NCI-H2227 (cell line): ENCODE results near the gene DNAJC30.
A peak's percentile ranks its signal among the peaks of the same experiment; 100 is the strongest.
"Not testable (repeated sequence)": the region's sequence is repeated elsewhere in the genome, so short reads cannot be mapped to it uniquely, and the experiment has no call there.

Experiments
- DNase-seq: peaks from one replicate; lab custom pipeline; 2025; ENCODE audit not compliant: unreplicated experiment; lab: John Stamatoyannopoulos, UW

The DNAJC30 gene

DNA sequence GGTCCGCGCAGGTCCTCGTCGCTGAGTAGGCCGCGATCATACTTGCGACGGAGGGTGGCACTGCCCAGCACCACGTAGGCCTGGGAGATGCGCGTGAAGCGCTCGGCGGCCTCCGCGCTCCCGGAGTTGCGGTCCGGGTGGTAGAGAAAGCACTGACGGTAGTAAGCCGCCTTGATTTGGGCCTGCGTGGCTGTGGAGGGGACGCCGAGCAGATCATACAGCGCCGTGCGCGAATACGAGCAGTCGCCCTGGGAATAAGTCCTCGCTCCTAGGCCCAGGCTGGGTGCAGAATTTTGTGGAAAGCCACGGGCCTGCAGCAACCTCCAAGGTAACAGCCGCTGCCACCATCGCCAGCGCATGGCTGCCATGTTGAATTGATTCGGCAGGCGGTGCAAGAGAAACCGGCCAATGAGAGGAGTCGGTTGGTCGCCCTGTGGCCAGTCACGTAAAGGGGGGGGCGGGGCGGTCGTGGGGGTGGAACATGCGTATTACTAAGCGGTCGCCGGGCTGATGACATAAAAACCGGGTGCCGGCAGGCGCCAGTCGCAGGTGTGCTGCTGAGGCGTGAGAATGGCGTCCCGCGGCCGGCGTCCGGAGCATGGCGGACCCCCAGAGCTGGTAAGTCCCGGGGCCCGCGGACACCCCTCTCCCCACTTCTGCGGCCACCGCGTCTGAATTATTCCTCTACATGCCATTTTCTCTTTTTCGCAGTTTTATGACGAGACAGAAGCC lies at the start of gene DNAJC30, which contains the start of gene BUD23:
Gene DNAJC30, minus strand, starts transcription at position 398 of the 732 bp plus-strand sequence. Its CDS starts 30 bp downstream, at position 368.
Gene BUD23, plus strand, starts transcription at position 542 of the 732 bp plus-strand sequence. Its CDS starts 29 bp downstream, at position 571.
- DNase-seq, result peak; percentile 95

GRCh38 chr7:73732397-73732796 lies 49.1 kb upstream of the DNAJC30 start:
- DNase-seq, result no peak

DNA sequence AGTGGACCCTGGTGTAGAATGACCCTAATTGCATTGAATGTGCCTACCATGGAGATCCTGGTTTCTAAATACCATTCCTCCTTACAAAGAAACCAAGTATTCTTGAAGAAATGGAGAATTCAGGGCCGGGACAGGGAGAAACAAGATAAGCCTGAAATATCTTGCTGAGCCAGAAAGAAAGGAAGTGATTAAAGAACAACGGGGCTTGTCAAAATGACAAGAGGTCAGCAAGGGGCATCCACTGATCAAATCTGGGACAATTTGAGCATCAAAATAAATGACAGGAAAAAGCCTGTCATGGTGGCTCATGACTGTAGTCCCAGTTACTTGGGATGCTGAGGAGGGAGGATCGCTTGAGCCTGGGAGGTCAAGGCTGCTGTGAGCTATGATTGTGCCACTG lies 47.2 kb upstream of the DNAJC30 start:
- no peak for DNase-seq

GRCh38 chr7:73728551-73728950 lies 45.3 kb upstream of the DNAJC30 start:
- DNase-seq, result no peak

DNA sequence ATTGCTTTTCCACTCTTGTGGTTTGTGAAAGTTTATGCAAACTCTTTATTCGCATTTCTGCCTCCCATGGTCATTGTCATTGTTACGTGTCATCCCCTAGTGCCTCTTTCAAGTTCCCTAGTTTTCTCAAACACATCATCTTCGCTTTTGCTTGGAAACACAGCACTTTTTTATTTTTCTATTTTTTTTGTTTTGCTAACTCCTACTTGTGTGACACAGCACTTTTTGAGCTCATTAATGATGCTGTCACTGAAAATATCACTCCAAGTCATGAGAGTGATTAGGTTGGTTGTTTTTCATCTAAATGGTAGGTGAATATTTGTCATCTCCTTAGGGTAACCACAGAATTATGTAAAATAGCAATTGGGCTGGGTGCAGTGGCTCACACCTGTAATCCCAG lies 44.7 kb upstream of the DNAJC30 start:
- DNase-seq, result no peak

GRCh38 chr7:73726083-73726466 lies 42.8 kb upstream of the DNAJC30 start:
- DNase-seq, result no peak

DNA sequence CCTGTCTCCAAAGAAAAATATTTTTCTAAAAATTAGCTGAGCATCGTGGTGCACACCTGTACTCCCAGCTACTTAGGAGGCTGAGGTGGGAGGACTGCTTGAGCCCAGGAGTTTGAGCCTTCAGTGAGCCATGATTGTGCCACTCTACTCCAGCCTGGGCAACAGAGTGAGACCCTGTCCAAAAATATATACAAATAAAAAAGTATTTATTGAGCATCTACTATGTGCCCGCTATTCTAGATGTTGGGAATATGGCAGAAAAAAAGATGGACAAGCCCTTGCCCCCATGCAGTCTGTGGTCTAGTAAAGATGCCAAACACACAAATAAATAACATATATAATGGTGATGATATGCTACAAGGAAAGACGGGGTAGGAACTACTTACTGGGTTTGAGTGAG lies 40.6 kb upstream of the DNAJC30 start:
- DNase-seq, result no peak

- no peak for DNase-seq
Measured at GRCh38 chr7:73722785-73723184, 39.5 kb upstream of the DNAJC30 start.

GRCh38 chr7:73722182-73722581 lies 38.9 kb upstream of the DNAJC30 start:
- DNase-seq, result not testable (repeated sequence)

DNA sequence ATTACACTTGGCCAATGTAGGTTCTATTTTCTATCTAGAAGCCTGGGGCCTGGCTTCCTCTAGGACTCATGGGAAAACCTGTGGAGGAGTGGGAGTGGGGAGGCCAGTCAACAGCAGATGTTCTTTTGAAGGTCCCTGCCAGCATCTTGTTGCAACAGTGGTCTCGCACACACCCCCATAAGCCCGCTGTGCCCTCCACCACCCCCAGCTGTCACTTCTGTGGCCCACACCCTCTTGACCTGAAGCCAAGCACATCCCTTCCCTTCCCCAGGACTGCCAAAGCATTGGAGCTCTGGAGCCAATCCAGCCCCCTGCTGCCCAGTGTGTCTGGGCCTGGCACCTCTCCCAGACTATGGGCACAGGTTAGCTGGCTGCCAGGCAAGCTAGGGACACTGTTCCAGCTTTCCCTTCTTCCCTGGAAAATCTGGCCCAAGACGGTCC lies 38.1 kb upstream of the DNAJC30 start:
- DNase-seq, result no peak

DNA sequence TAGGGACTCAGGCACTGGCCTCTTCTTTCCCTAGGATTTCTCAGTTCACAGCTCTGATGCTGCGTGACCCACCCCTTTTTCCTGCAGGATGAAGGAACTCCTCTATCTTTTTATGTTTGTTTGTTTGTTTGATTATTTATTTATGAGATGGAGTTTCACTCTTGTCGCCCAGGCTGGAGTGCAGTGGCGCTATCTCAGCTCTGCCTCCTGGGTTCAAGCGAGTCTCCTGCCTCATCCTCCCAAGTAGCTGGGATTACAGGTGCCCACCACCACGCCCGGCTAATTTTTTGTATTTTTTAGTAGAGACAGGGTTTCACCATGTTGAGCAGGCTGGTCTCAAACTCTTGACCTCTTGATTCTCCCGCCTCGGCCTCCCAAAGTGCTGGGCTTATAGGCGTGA lies 37.2 kb upstream of the DNAJC30 start:
- DNase-seq, result not testable (repeated sequence)

GRCh38 chr7:73719806-73720169 lies 36.5 kb upstream of the DNAJC30 start:
- DNase-seq, result no peak

DNA sequence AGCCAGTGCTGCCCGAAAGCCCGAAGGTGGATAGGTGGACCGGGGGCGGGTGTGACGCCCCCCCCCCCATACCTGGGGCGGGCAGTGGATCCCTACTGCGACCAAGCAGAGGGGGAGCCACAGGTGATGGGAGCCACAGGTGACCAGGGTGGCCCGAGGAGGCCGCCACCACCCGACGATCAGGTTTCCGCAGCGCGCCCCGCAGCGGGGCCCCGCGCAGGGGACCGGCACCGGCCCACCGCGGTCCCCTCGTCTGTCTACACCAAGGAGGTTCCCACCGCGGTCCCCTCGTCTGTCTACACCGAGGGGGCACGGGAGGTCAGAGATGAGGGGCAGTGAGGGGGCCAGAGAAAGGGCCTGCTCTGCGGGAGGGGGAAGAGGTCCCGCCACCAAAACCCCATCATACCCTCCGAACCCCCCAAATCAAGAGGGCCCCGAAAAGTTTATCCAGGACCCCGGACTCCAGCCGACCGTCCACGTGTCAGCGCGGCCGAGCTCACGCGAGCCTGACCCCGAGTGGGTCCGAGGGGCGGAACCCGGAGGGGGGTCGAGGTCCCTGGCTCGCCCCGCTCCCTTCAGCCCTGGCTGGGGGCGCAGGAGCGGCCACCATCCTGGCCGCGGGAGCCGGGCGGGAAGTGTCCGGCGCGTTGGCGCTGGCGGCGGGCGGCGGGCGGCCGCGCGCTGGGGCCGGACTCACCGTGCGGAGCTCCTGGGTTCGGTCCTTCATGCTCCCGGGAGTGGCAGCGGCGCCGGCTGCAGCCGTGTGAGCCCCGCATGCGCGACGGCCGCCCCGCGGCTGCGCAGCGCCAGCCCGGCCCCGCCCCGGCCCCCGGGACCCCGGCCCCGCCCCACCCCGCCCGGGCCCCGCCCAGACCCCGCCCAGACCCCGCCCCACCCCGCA lies 35.9 kb upstream of the DNAJC30 start, which contains the start of gene STX1A:
Gene STX1A, minus strand, starts transcription at position 765 of the 901 bp plus-strand sequence. Its CDS starts 38 bp downstream, at position 727.
- DNase-seq, result peak; percentile 83

DNA sequence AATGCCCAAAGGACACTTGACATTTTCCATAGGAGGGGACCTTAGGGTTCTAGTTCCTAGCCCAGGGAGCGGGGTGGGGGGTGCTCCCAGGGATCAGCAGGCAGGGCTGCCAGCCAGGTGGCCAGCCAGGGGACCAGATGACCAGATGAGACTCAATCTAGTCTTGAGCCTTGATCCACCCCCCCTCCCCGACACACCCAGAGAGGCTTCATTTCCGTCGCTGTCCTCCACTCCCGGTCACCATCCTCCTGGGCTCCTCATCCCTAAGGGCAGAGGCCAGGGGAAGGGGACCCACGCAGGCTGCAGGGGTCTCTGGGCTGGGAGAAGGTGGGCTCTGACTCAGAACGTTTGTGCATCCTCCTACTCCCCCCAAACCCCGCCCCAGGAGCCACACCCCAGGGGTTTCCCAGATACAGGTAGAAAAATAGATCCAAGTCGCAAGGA lies 35.2 kb upstream of the DNAJC30 start:
- DNase-seq, result no peak

DNA sequence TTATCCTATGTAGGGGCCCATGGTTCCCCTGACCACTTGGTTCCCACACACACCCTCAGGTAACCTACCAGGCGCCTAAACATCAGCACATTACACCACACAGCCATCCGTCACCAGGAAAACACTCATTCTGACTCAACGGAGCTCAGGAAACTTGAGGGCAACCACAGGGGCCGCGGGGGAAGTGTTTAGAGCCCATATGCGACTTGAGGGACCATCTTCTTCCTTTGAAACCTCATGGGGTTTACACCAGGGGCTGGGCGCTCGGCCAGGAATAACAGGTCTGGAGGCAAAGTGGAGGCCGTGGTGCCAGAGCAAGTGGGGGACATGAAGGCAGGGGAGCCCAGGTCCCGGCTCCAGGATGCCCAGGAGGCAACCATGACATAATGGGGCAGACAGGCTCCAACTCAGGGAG lies 34.7 kb upstream of the DNAJC30 start:
- DNase-seq, result no peak

- DNase-seq, result no peak
Measured at GRCh38 chr7:73717025-73717807, 34.0 kb upstream of the DNAJC30 start.

DNA sequence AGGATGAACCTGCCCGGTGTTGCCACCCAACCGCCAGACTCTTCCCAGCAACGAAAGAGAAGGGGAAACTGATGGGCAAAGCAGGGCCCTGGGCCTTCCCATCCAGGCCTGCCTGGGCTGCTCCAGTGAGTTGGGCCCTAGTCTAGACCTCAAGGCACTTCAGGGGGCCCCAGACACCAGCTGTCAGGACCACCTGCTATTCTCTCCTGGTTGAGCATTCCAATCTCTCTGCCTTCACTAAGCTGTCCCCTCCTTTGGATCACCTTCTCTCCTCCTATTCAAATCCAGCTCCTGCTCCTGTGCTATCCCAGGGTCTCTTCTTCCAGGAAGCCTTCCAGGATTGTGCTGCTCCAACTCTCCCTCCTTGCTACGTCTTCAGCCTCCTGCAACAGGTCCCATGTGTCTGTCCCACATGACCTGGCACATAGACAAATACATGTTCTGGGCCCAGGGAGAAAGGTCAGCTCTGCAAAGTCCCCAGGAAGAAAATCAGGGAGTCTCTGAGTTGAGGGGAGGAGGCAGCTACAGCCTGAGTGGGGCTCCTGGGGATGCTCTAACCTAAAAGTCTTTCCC lies 33.2 kb upstream of the DNAJC30 start:
- no peak for DNase-seq

- DNase-seq, result no peak
Measured at GRCh38 chr7:73715648-73716317, 32.5 kb upstream of the DNAJC30 start.

- DNase-seq, result not testable (repeated sequence)
Measured at GRCh38 chr7:73713319-73713718, 30.1 kb upstream of the DNAJC30 start.

- no peak for DNase-seq
Measured at GRCh38 chr7:73712773-73713172, 29.5 kb upstream of the DNAJC30 start.
